Ascending aorta (tissue), 2 donors: ENCODE data around the gene GFER. TPM values are rescaled to one million over a fixed set of nuclear protein-coding genes. Genes with fewer than 3 reads are reported as not detected.

ENCODE experiments used
- DNase-seq, 2 donors: peaks; one replicate each; pipeline ENCODE4 v3.0.0-alpha.2; 2019; ENCODE audit warnings: low spot score in 2 of 2
- H3K27ac ChIP-seq, 2 donors: fragments of 200-600 bp; sonication (generic); one replicate each; pipeline ENCODE4 v1.5.1; 2016 to 2017; ENCODE audit warnings: mild to moderate bottlenecking in 1 of 2
- H3K27me3 ChIP-seq: fragments of 200-600 bp; sonication (generic); one replicate; pipeline ENCODE4 v1.5.1; 2017
- H3K36me3 ChIP-seq, 2 donors: fragments of 200-600 bp; sonication (generic); one replicate each; pipeline ENCODE4 v1.5.1; 2016
- H3K4me1 ChIP-seq, 2 donors: fragments of 200-600 bp; sonication (generic); one replicate each; pipeline ENCODE4 v1.5.1; 2016 to 2017; ENCODE audit warnings: mild to moderate bottlenecking in 1 of 2
- H3K4me3 ChIP-seq, 2 donors: fragments of 200-600 bp; sonication (generic); one replicate each; pipeline ENCODE4 v1.5.1; 2016 to 2017; ENCODE audit warnings: mild to moderate bottlenecking in 1 of 2
- H3K9me3 ChIP-seq, 2 donors: fragments of 200-600 bp; sonication (generic); one replicate each; pipeline ENCODE4 v1.5.1; 2016
- CTCF ChIP-seq, 3 experiments: fragments of 200-600 bp in 2 of 3; fragments of 450-650 bp in 1 of 3; sonication (generic) in 2 of 3; IDR thresholded peaks; one replicate each; pipeline ENCODE4 v1.5.1; 2016 to 2019; ENCODE audit warnings: antibody characterized with exemption in 3 of 3, mild to moderate bottlenecking in 1 of 3, moderate library complexity in 1 of 3
- intact Hi-C: fragments of 100-400 bp; cut with DNase I; formaldehyde crosslinking; loops from one replicate; pipeline ENCODE4 v1.15.1; 2023
- total RNA-seq: library from RNA; depleted of rRNA; stranded (reverse); fragments of >200 nt; gene quantifications from one replicate; pipeline ENCODE4 v1.1.0, GENCODE V29; 2016

Gene GFER
- total RNA-seq, 1 donor from 2014 or later: 2.7 TPM

- H3K36me3 ChIP-seq: peaks cover 26 to 28% of the 10 kb centered on the region in 2 donors
- no peak for TF ChIP-seq CTCF (IDR thresholded peaks at IDR 0.05)
- intact Hi-C loops: loop anchor here (5.0 kb wide), 1 partner anchor 250 kb away; the partner anchor contains the start of gene E4F1
Measured at GRCh38 chr16:1971796-1972489, 12.1 kb upstream of the GFER start, which contains the start of gene TBL3. TSS of gene TBL3 (plus strand) at chr16:1972053. CDS start at chr16:1972165, 112 bp downstream.

GRCh38 chr16:1972490-1972877 lies 11.5 kb upstream of the GFER start:
- H3K27ac ChIP-seq: no peak overlapping the region
- no peak for DNase-seq
- H3K4me1 ChIP-seq: peaks cover 14 to 16% of the 10 kb centered on the region in 2 donors
- intact Hi-C loops: loop anchor here (5.0 kb wide), 1 partner anchor 250 kb away; the partner anchor contains the start of gene E4F1
- H3K27me3 ChIP-seq: no peaks in the 10 kb centered on the region
- TF ChIP-seq CTCF (IDR thresholded peaks at IDR 0.05): no peak
- H3K4me3 ChIP-seq: peak overlapping the region; percentile 90 to 95
- no peaks in the 10 kb centered on the region for H3K9me3 ChIP-seq
- peaks cover 32 to 34% of the 10 kb centered on the region in 2 donors for H3K36me3 ChIP-seq

More at GRCh38 chr16:1971796-1972489, 12.1 kb upstream of the GFER start, which contains the start of gene TBL3:
- peak; percentile 70 to 97 for DNase-seq
- Histone ChIP-seq H3K4me3 (peak within 1 kb of the TSS; percentile 90 to 95), H3K4me1 (peaks cover 14 to 16% of the 10 kb centered on the region in 2 donors), H3K9me3 (no peaks in the 10 kb centered on the region), H3K27ac (peak within 1 kb of the TSS; percentile 90 to 93), H3K27me3 (no peaks in the 10 kb centered on the region)

GRCh38 chr16:1973461-1974156 lies 10.4 kb upstream of the GFER start:
- Histone ChIP-seq H3K4me3 (no peak overlapping the region), H3K9me3 (no peaks in the 10 kb centered on the region), H3K27me3 (no peaks in the 10 kb centered on the region), H3K27ac (no peak overlapping the region), H3K36me3 (peaks cover 43 to 45% of the 10 kb centered on the region in 2 donors), H3K4me1 (peaks cover 14 to 16% of the 10 kb centered on the region in 2 donors)
- no peak for DNase-seq
- TF ChIP-seq CTCF (IDR thresholded peaks at IDR 0.05): no peak
- intact Hi-C loops: loop anchor here (5.0 kb wide), 1 partner anchor 249 kb away; the partner anchor contains the start of gene E4F1

- H3K4me1 ChIP-seq: peaks cover 14 to 16% of the 10 kb centered on the region in 2 donors
- DNase-seq: no peak
- no peak overlapping the region for H3K4me3 ChIP-seq
- H3K36me3 ChIP-seq: peaks cover 43 to 49% of the 10 kb centered on the region in 2 donors
- intact Hi-C loops: loop anchor here (5.0 kb wide), 1 partner anchor 248 kb away; the partner anchor contains the start of gene E4F1
- no peak for TF ChIP-seq CTCF (IDR thresholded peaks at IDR 0.05)
- H3K27me3 ChIP-seq: no peaks in the 10 kb centered on the region
- no peaks in the 10 kb centered on the region for H3K9me3 ChIP-seq
- no peak overlapping the region for H3K27ac ChIP-seq
Measured at GRCh38 chr16:1974157-1975070, 9.6 kb upstream of the GFER start.
